Transverse colon (tissue), 4 donors: ENCODE results near the gene RPS24. TPM values are rescaled to one million over a fixed set of nuclear protein-coding genes. Genes with fewer than 3 reads are reported as not detected.

Source experiments
- DNase-seq: peaks from one replicate; pipeline ENCODE4 v3.0.0-alpha.2; 2019
- H3K27ac ChIP-seq, 4 donors: fragments of 200-600 bp; sonication (generic); 2 replicates each; pipeline ENCODE4 v1.5.1; 2016 to 2018; ENCODE audit warnings: inconsistent platforms in 4 of 4
- H3K27me3 ChIP-seq: fragments of 200-600 bp; sonication (generic); 2 replicates; pipeline ENCODE4 v1.5.1; 2017; ENCODE audit warnings: inconsistent platforms
- H3K36me3 ChIP-seq, 4 donors: fragments of 200-600 bp; sonication (generic); 2 replicates each; pipeline ENCODE4 v1.5.1; 2017 to 2019; ENCODE audit warnings: inconsistent platforms in 4 of 4
- H3K4me1 ChIP-seq, 4 donors: fragments of 200-600 bp; sonication (generic); 2 replicates each; pipeline ENCODE4 v1.5.1; 2017 to 2020; ENCODE audit warnings: inconsistent platforms in 4 of 4
- H3K4me3 ChIP-seq, 4 donors: fragments of 200-600 bp; sonication (generic); 1 replicate in 1 of 4; 2 replicates in 3 of 4; pipeline versions ENCODE4 v1.5.1 to v1.6.1; 2017 to 2019; ENCODE audit warnings: inconsistent platforms in 4 of 4
- H3K9me3 ChIP-seq, 2 donors: fragments of 200-600 bp; sonication (generic); 2 replicates each; pipeline ENCODE4 v1.5.1; 2017 to 2019; ENCODE audit warnings: inconsistent platforms in 2 of 2
- EP300 ChIP-seq: sonication (generic); formaldehyde crosslinking; IDR thresholded peaks from one replicate; pipeline ENCODE4 v1.6.1; 2017; ENCODE audit warnings: antibody characterized with exemption, low read depth
- POLR2A ChIP-seq: fragments of 450-650 bp; IDR thresholded peaks from one replicate; pipeline ENCODE4 v1.6.1; 2016; ENCODE audit warnings: antibody characterized with exemption, mild to moderate bottlenecking, moderate library complexity
- POLR2AphosphoS5 ChIP-seq, 3 donors: sonication (generic); formaldehyde crosslinking; IDR thresholded peaks; one replicate each; pipeline ENCODE4 v1.6.1; 2016; ENCODE audit warnings: antibody characterized with exemption in 3 of 3
- WGBS, 2 donors: methylation state at CpG; one replicate each; pipeline ENCODE4 v1.1.5; 2018; ENCODE audit warnings: low coverage in 1 of 2; 5-methylcytosine and 5-hydroxymethylcytosine counted together
- in situ Hi-C, 4 donors: fragments of 200-750 bp; cut with MboI; loops; one replicate each; pipeline versions ENCODE4 v1.15.0 to v1.15.1; 2017; ENCODE audit warnings: low sequenced_read_pairs in 3 of 4, low pct_ligation_motif_present in 1 of 4, low pct_unique_long_range_greater_than_20kb in 1 of 4
- intact Hi-C: fragments of 100-400 bp; cut with DNase I; formaldehyde crosslinking; loops from one replicate; pipeline ENCODE4 v1.15.1; 2023; ENCODE audit warnings: low total_unique reads
- total RNA-seq, 4 donors: library from RNA; depleted of rRNA; stranded (reverse); fragments of >200 nt; gene quantifications; one replicate each; pipeline ENCODE4 v1.1.0, GENCODE V29; 2016
- TF ChIP-seq, protein P1 (sequence below), 5 experiments: fragments of 200-600 bp in 3 of 5; fragments of 450-650 bp in 2 of 5; sonication (generic) in 3 of 5; IDR thresholded peaks; 1 replicate in 2 of 5; 2 replicates in 3 of 5; pipeline ENCODE4 v1.5.1; 2016 to 2017; ENCODE audit warnings: antibody characterized with exemption in 5 of 5, inconsistent platforms in 3 of 5, mild to moderate bottlenecking in 2 of 5, moderate library complexity in 1 of 5

RPS24 gene
- total RNA-seq, 4 donors from 2014 or later = 562 to 2,370 (median 1,752) TPM

GRCh38 chr10:78042058-78042751 lies 8.5 kb downstream of the RPS24 start:
- in situ Hi-C loops = loop anchor here in 3 of 4 donors (10.0 to 25.0 kb wide), 3 partner anchors 263 to 1153 kb away; no protein-coding TSS in a partner anchor
- peaks cover 0 to 30% (median 12%) of the 10 kb centered on the region in 4 donors for H3K36me3 ChIP-seq

DNA sequence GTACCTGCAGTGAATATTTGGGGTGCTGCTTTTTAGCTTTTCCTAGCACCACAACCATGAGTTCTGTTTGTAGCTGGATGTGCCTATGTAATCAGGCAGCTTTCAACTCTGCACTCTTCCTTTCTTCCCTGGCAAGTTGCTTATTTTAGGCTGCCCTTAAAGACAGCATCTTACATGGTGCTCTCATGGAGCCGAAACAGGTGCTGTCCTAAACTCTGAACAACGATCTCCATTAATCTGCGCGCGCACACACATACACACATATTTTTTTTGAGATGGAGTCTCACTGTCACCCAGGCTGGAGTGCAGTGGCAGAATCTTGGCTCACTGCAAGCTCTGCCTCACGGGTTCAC lies 9.1 kb downstream of the RPS24 start:
- in situ Hi-C loops = loop anchor here in 3 of 4 donors (10.0 to 25.0 kb wide), 3 partner anchors 262 to 1152 kb away; no protein-coding TSS in a partner anchor

More at GRCh38 chr10:78042058-78042751, 8.5 kb downstream of the RPS24 start:
- intact Hi-C loops = loop anchor here (10.0 kb wide), 1 partner anchor 1023 kb away; the partner anchor contains the start of gene ZMIZ1
- no peak for TF ChIP-seq EP300
- TF ChIP-seq POLR2AphosphoS5 (IDR thresholded peaks at IDR 0.05) = no peak
- TF ChIP-seq, protein P1, sequence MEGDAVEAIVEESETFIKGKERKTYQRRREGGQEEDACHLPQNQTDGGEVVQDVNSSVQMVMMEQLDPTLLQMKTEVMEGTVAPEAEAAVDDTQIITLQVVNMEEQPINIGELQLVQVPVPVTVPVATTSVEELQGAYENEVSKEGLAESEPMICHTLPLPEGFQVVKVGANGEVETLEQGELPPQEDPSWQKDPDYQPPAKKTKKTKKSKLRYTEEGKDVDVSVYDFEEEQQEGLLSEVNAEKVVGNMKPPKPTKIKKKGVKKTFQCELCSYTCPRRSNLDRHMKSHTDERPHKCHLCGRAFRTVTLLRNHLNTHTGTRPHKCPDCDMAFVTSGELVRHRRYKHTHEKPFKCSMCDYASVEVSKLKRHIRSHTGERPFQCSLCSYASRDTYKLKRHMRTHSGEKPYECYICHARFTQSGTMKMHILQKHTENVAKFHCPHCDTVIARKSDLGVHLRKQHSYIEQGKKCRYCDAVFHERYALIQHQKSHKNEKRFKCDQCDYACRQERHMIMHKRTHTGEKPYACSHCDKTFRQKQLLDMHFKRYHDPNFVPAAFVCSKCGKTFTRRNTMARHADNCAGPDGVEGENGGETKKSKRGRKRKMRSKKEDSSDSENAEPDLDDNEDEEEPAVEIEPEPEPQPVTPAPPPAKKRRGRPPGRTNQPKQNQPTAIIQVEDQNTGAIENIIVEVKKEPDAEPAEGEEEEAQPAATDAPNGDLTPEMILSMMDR (IDR thresholded peaks at IDR 0.05) = no peak
- TF ChIP-seq POLR2A = no peak
- Histone ChIP-seq H3K9me3 (no peaks in the 10 kb centered on the region), H3K4me1 (peaks cover 0 to 10% (median under 1%) of the 10 kb centered on the region in 4 donors), H3K27ac (no peak overlapping the region), H3K4me3 (no peak overlapping the region), H3K27me3 (no peaks in the 10 kb centered on the region)
- 81% methylated on average over 2 of the region's 2 CpGs; no CpG with 5 or more reads in 1 of the 2 donors for WGBS, 2 donors
- no peak for DNase-seq

GRCh38 chr10:78044179-78044578 lies 10.5 kb downstream of the RPS24 start:
- Histone ChIP-seq H3K4me3 (no peak overlapping the region), H3K9me3 (no peaks in the 10 kb centered on the region), H3K27ac (no peak overlapping the region), H3K4me1 (peaks cover 0 to 11% (median 2%) of the 10 kb centered on the region in 4 donors), H3K27me3 (no peaks in the 10 kb centered on the region), H3K36me3 (peaks cover 0 to 13% (median 5%) of the 10 kb centered on the region in 4 donors)
- DNase-seq = no peak
- TF ChIP-seq POLR2A (no peak), POLR2AphosphoS5 (IDR thresholded peaks at IDR 0.05) (no peak), EP300 (no peak)
- TF ChIP-seq, protein P1 (IDR thresholded peaks at IDR 0.05) = no peak
- intact Hi-C loops (loop anchor here (10.0 kb wide), 1 partner anchor 1021 kb away; the partner anchor contains the start of gene ZMIZ1), in situ Hi-C loops (loop anchor here in 3 of 4 donors (10.0 to 25.0 kb wide), 3 partner anchors 261 to 1151 kb away; no protein-coding TSS in a partner anchor)

More for the DNA sequence above, 9.1 kb downstream of the RPS24 start:
- Histone ChIP-seq H3K9me3 (no peaks in the 10 kb centered on the region), H3K4me3 (no peak overlapping the region), H3K27me3 (no peaks in the 10 kb centered on the region), H3K36me3 (peaks cover 0 to 25% (median 9%) of the 10 kb centered on the region in 4 donors), H3K4me1 (peaks cover 0 to 10% (median 2%) of the 10 kb centered on the region in 4 donors), H3K27ac (no peak overlapping the region)
- DNase-seq = no peak
- intact Hi-C loops = loop anchor here (10.0 kb wide), 1 partner anchor 1022 kb away; the partner anchor contains the start of gene ZMIZ1
- TF ChIP-seq EP300 (no peak), POLR2AphosphoS5 (IDR thresholded peaks at IDR 0.05) (peak in 1 of 3 donors; percentile 1)
- WGBS, 2 donors = 98% methylated on average over 6 of the region's 6 CpGs; no CpG with 5 or more reads in 1 of the 2 donors

DNA sequence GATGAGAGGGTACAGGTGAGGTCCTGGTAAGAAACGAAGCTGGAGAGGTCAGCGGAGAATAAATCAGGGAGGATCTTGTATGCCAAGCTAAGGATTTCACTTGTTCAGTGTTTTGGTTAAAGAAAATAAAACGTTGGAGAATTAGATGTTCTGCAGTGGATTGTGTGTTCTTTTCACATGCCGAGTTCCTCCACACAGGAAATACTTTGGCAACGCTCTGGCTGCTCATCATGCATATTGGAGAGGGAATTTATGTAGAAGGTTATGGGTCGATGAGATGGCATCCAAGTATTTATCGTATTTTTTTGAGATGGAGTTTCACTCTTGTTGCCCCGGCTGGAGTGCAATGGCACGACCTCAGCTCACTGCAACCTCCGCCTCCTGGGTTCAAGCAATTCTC lies 11.0 kb downstream of the RPS24 start:
- no peaks in the 10 kb centered on the region for H3K9me3 ChIP-seq
- WGBS, 2 donors = 50 to 64% methylated on average over 5 to 10 of the region's 10 CpGs
- H3K36me3 ChIP-seq = peaks cover 0 to 12% (median 3%) of the 10 kb centered on the region in 4 donors
- H3K4me3 ChIP-seq = no peak overlapping the region
- intact Hi-C loops (loop anchor here (10.0 kb wide), 1 partner anchor 1020 kb away; the partner anchor contains the start of gene ZMIZ1), in situ Hi-C loops (loop anchor here (5.0 to 25.0 kb wide), 4 partner anchors 260 to 1153 kb away; no protein-coding TSS in a partner anchor)
- TF ChIP-seq, protein P1 (IDR thresholded peaks at IDR 0.05) = no peak
- TF ChIP-seq POLR2A = no peak
- no peak for TF ChIP-seq POLR2AphosphoS5 (IDR thresholded peaks at IDR 0.05)
- no peak for TF ChIP-seq EP300
- H3K4me1 ChIP-seq = peaks cover 0 to 11% (median 2%) of the 10 kb centered on the region in 4 donors
- no peak for DNase-seq
- H3K27me3 ChIP-seq = no peaks in the 10 kb centered on the region
- no peak overlapping the region for H3K27ac ChIP-seq
